Measurements from ENCODE around the gene C2orf92. TPM values are rescaled to one million over a fixed set of nuclear protein-coding genes. Genes with fewer than 3 reads are reported as not detected.

Gene C2orf92
- total and polyA plus RNA-seq, 2 donors (not counting 3 experiments of a cell fraction or from before 2014, with no cell fraction given) = 1.8 to 7.9 TPM

- Histone ChIP-seq H3K4me3 (replicated peaks in 1 of 3; ENCODE audit: insufficient read depth in 1 of 3, low read depth in 1 of 3, low read length in 3 of 3) (no peak overlapping the region), H3K9me3 (replicated peaks; ENCODE audit: control insufficient read depth, insufficient read depth, low read length) (no peaks in the 10 kb centered on the region), H3K4me1 (ENCODE audit: control insufficient read depth, extremely low read depth, insufficient read depth, low read length) (no peaks in the 10 kb centered on the region), H4K20me1 (replicated peaks; ENCODE audit: control insufficient read depth, extremely low read depth, insufficient read depth, low read length) (no peaks in the 10 kb centered on the region), H3K4me2 (ENCODE audit: insufficient read depth, low read length) (no peak overlapping the region), H3K27ac (ENCODE audit: insufficient read depth, low read depth, low read length) (no peak overlapping the region), H3K9ac (replicated peaks; ENCODE audit: extremely low read depth, insufficient read depth, low read length) (no peak overlapping the region), H3K9me1 (replicated peaks; ENCODE audit: control insufficient read depth, extremely low read depth, insufficient read depth, low read length) (no peaks in the 10 kb centered on the region), H3K36me3 (ENCODE audit: control insufficient read depth in 2 of 2, extremely low read depth in 1 of 2, insufficient read depth in 2 of 2, low read length in 2 of 2) (no peaks in the 10 kb centered on the region), H2AFZ (ENCODE audit: low read depth, low read length) (no peak overlapping the region), H3K27me3 (ENCODE audit: control insufficient read depth in 2 of 2, insufficient read depth in 2 of 2, low read length in 2 of 2) (no peaks in the 10 kb centered on the region), H3K79me2 (ENCODE audit: control insufficient read depth, insufficient read depth, low read length) (no peaks in the 10 kb centered on the region)
- BruUV-seq (replicated peaks) = no TSS peak
- ChIA-PET CTCF (interaction anchor here (0.6 to 1.5 kb wide), 3 partner anchors 14 to 17 kb away, joined by 3 to 6 read pairs (median 3); no protein-coding TSS in a partner anchor), POLR2A (no interaction called here)
- intact Hi-C loops (cut with micrococcal nuclease) = no loop called here
- TF ChIP-seq FOS (IDR thresholded peaks at IDR 0.05; ENCODE audit: borderline replicate concordance, insufficient read depth, low read length) (no peak), EZH2 (IDR thresholded peaks at IDR 0.05; ENCODE audit: borderline replicate concordance, low read depth, low read length, severe bottlenecking) (no peak), POLR2AphosphoS5 (IDR thresholded peaks at IDR 0.05; ENCODE audit: insufficient read depth, low read depth, low read length) (no peak), POLR2A (IDR thresholded peaks at IDR 0.05; ENCODE audit: low read depth, low read length) (no peak), JUN (IDR thresholded peaks at IDR 0.05; ENCODE audit: borderline replicate concordance, insufficient read depth, insufficient read length, low read depth) (no peak), CTCF (IDR thresholded peaks at IDR 0.05; ENCODE audit: extremely low read depth in 1 of 2, insufficient read depth in 1 of 2, low read depth in 1 of 2, low read length in 2 of 2) (no peak), MYC (IDR thresholded peaks at IDR 0.05; ENCODE audit: low read depth, low read length) (no peak), MAX (IDR thresholded peaks at IDR 0.05; ENCODE audit: insufficient read depth, insufficient read length) (no peak), GATA2 (IDR thresholded peaks at IDR 0.05; ENCODE audit: insufficient read depth, insufficient read length, low read depth, low read length) (no peak)
- DNase-seq (ENCODE audit: low read depth, low spot score) = peak; percentile 9
- dilution Hi-C loops (cut with MboI; ENCODE audit: extremely low pct_ligation_motif_present, low sequenced_read_pairs) = no loop called here
- no peak for FAIRE-seq
Observed at GRCh38 chr2:97726261-97727064, 57.0 kb downstream of the C2orf92 start.

Data from endothelial cell of umbilical vein (primary cell).